Skeletal muscle cell (primary cell): ENCODE data around the gene ERGIC3.
"Not testable (repeated sequence)": the region's sequence is repeated elsewhere in the genome, so short reads cannot be mapped to it uniquely, and the experiment has no call there.

Source experiments
- DNase-seq: peaks from one replicate; pipeline ENCODE4 v3.0.0-alpha.2; 2010; ENCODE audit warnings: low read depth
- H3K4me3 ChIP-seq: 2 replicates; pipeline ENCODE4 v1.5.1; 2011; ENCODE audit warnings: low read depth, mild to moderate bottlenecking, control low read depth, low read length, moderate library complexity

Gene ERGIC3

DNA sequence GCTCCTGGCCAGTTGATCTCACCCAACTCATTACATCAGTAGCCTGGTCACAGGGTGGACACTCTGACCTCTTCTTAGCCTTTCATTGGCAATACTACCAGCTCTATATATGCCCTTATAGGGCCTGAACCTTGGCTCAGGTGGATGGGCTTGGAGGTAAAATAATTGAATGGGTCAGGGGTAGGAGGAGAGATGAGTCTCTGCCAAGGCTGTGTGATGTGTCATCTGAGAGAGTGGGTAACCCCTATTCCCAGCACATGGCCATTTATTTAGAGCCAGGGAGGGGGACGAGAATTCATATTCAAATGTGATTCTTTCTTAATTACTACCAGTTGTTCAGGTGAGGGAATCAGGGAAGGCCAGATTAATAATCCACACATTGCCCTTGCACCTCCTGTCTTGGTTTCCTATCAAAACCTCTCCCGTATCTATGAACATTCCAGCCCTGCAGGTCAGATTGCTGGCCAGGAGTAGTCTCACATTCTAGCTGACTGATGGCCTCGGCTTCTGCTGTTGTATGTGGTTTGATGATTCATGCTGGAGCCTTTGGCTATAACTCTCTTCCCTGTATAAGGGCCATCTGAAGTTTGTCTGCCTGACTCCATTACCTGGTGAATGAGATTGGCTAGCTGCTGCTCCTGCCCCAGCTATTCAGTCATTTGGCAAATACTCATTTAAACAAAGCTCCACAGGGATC, 25.8 kb upstream of the ERGIC3 start:
- no peak overlapping the region for H3K4me3 ChIP-seq
- peak; percentile 53 for DNase-seq

DNA sequence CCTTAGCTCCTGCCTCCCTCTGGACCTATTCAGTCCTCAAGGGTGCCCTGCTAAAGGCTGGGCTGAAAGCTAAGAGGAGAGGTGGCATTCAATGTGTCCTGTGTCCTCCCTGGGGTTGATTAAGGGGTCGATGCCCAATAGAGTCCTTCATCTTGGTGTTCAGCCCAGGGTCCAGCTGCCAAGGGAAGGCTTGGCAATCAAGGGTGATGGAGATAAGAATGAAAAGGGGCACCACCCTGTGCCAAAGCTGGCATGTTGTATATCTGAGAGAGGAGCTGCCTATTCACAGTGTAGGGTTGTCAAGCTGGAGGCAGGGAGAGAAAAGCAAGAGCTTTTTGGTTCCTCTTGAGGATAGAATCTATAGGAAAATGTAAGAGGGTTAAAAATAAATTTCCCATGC, 24.8 kb upstream of the ERGIC3 start:
- no peak overlapping the region for H3K4me3 ChIP-seq
- no peak for DNase-seq

DNA sequence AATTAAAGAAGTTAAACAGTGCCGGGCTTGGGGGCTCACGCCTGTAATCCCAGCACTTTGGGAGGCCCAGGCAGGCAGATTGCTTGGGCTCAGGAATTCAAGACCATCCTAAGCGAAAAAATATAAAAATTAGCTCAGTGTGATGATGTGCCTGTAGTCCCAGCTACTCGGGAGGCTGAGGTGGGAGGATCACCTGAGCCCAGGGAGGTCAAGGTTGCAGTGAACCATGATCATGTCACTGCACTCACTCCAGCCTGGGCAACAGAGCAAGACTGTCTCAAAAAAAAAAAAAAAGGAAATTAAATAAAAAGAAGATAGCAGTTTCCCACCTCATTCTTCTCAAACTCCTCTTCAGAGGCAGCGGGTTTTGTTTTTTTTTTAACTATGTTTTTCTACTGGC, 24.1 kb upstream of the ERGIC3 start:
- DNase-seq, H3K4me3 ChIP-seq: not testable (repeated sequence)

DNA sequence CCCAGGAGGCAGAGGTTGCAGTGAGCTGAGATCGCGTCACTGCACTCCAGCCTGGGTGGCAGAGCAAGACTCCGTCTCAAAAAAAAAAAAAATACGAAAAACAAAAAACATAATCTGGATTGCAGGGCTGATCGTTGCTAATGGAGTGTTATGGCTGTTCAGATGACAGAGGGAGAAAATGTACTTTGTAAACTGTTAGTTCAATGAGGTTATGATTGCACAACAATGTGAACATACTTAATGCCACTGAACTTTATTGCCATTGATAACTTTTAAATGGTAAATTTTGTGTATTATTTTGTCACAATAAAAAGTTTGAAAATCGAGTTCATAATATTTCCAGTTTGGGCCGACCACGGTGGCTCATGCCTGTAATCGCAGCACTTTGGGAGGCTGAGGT, 22.9 kb upstream of the ERGIC3 start:
- no peak overlapping the region for H3K4me3 ChIP-seq
- no peak for DNase-seq

DNA sequence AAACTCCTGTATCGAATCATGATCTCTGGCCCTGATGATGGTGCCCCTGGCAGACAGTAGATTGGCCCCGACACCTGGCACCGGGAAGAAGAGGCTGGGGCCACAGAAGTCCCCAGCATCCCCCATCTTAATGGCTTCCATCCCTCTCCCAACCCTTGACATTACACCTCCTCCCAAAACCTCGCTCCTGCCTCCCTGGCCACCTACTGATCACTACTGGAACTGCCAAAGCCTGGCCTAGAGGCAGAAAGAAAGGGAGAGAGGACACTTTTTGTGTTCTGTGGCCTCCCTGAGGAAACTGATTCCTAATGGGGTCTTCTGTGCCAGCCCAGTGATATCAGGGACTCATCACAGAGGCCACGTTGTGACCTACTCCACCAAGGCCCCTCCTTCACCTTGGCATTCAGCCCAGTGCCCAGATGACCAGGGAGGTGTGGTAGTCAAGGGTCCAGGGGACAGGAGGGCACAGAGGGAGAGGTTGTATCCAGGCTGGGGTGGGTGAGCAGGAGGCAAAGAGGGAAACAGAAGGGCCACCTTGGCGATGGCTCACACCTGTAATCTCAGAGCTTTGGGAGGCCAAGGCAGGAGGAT, 18.5 kb upstream of the ERGIC3 start:
- H3K4me3 ChIP-seq = no peak overlapping the region
- DNase-seq = no peak

DNA sequence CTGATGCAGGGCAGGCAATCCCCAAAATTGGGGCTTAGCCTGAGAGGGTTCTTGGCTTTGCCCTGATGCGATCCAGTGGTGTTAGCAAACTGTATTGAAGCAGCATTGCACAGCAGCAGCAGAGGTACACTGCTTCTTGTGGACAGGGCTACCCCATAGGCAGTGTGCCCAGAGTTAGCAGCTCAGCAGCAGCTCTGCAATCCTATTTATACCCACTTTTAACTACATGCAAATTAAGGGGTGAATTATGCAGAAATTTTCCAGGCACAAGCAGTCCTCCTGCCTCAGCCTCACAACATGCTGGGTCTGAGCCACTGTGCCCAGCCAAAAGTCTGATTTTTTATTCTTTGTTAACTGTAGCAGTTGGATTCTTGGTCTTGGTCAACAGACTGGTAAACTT, 16.2 kb upstream of the ERGIC3 start:
- no peak for DNase-seq
- no peak overlapping the region for H3K4me3 ChIP-seq

DNA sequence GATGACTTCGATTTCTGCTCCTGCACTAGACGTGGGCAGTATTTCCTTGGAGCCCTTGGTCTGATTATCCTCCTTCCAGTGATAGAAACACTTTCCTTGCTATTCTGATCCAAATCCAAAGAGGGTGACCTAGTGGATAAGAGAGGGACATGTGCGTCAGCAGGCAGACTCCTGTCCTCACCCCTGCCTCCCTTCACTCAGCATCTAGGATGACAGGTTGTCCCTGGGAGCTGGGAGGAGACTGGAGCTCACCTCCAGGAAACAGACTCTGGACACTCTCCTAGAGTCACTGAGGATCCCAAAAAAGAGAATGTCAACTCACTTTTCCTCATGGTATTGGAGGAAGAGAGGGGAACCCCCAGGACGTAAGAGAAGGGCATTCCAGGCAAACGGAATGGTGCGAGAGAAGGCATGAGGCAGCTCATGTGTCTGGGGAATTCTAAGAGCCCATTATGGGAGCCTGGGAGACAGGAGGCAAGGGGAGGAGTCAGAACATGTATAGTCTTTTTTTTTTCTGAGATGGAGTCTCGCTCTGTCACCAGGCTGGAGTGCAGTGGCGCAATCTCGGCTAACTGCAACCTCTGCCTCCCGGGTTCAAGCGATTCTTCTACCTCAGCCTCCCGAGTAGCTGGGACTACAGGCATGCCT, 14.6 kb upstream of the ERGIC3 start:
- DNase-seq = no peak
- H3K4me3 ChIP-seq = no peak overlapping the region

DNA sequence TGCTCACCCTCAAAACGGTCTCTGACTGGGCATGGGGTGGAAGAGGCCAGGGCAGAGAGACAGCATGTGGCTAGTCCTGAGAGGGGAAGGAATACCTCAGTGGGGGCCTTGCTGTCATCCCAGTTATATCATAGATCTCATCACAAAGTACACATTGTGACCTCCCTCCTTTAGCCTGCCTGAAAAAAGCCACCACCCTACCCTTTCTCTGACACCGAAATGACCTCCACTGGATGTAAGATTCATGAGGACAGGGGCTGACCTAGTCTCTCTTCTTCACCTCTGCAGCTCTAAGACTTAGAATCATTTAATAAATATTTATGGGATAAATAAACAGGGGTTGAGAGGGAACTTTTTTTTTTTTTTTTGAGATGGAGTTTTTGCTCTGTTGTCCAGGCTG, 12.3 kb upstream of the ERGIC3 start, which contains the start of gene C20orf173:
C20orf173 (minus strand) TSS at position 101 of the 400 bp plus-strand sequence. CDS start 279 bp downstream, outside the sequence.
- no peak within 1 kb of the TSS for H3K4me3 ChIP-seq
- no peak for DNase-seq

DNA sequence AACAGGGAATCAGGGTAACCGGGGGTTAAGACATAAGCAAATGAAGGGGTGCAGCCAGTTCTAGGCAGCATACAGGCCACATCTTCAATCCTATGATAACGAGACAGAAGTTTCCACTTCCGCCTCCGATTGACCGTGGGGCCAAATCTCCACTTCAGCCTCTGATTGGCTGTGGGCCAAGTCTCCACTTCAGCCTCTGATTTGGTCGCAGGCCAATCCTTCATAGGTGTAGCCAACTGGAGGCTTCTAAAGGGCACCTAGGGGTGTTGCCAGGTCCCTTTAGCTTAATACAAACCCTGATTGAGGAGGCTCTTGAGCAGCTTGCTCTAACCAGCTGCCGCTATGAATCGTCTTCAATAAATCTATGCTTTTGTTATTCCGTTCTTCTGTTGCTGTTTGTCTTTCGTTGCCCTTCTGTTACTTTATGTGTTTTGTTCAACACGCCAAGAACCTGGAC, 2.1 kb upstream of the ERGIC3 start:
- no peak for DNase-seq
- no peak overlapping the region for H3K4me3 ChIP-seq

DNA sequence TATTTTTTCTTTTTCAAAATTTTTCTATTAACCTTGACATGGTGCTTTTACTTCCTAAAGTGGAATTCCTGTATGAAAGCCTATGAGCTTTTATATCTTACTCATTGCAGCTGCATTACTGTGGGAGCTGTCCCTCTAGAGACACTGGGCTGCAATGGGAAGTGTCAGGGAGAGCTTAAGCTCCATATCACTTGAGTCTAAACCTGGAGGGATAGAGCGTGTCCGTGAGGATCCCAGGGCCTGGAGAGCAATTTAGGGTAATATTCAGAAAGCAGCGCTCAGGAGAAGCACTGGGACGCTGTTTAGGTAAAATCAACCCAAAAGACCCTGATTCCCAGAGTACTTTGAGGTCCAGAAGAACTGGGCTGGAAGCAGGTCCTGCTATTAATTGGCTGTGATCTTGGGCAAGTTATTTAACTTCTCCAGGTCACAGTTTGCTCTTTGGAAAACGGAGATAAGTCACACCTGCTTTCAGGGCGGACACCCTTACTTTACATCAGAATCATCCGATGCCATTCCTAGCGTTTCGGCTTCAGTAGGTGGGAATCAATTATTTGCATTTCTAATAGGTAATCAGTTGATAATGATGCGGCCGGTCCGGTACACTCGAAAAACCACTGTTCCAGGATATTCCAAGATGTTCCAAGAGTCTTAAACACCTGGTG, 628 bp upstream of the ERGIC3 start:
- no peak for DNase-seq
- H3K4me3 ChIP-seq = peak overlapping the region; percentile 96

DNA sequence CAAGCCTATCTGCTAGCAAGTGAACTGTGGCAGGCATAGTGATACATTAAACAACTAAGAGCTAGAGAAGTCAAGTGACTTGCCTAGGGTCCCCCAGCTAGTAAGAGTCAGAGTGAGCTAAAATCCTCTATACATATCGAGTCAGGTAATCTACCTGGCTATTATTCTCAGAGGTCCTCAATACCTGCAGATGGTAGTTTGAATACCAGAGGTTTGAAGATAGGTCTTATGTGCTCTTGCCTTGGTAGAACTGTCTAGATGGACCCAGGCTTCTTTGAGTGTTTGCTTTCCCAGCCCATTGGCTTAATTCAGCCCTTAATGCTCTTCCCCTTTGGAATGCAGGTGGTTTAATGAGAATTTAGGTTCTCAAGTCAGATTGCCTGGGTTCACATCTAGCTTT, 1.1 kb downstream of the ERGIC3 start:
- H3K4me3 ChIP-seq = no peak overlapping the region
- no peak for DNase-seq

DNA sequence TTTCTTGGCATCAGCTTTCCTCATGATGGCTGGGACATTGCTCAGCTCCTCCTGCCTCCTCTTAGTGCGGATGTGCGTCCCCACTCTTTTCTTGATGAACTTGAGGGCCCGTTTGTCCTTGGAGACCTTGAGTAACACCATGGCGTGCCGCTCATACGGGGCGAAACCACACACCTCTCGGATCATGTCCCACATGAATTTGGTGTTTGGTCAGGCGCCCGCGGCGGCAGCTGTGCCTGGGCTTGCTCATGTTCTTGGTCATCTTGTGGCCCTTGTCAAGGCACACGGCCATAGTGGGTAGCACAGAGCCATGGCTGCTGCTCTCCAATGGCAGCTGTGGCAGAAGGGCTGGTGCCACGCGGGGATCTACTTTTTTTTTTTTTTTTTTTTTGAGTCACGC, 2.6 kb downstream of the ERGIC3 start:
- no peak for DNase-seq
- no peak overlapping the region for H3K4me3 ChIP-seq

DNA sequence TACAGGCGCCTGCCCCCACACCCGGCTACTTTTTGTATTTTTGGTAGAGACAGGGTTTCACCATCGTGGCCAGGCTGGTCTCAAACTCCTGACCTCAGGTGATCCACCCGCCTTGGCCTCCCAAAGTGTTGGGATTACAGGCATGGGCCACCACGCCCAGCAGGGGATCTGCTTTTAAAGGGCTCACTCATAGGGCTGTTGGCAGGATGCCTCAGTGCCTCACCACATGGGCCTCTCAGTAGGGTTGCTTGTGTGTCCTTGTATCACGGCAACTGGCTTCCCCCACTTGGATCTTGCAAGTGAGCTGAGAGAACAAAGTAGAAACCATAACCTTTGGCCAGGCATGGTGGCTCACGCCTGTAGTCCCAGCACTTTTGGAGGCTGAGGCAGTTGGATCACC, 3.1 kb downstream of the ERGIC3 start:
- H3K4me3 ChIP-seq, DNase-seq: not testable (repeated sequence)

DNA sequence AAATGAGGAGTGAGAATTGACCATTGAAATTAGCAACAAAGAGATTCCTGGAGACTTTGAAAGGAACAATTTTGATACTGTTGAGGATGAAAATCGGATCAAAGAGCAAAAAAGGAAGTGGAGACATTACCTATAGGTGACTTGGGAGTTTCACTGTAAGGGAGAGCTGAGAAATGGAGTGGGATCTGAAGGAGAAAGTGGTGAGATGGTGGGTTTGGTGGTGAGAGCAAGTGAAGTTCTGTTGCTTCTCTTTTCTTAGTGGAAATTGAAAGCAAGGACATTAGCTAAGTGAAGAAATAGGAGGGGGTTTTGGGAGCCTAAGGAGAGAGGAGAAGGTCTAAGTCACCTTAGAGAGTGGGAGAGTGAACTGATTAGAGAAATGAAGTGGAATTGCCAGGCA, 4.2 kb downstream of the ERGIC3 start:
- H3K4me3 ChIP-seq = no peak overlapping the region
- no peak for DNase-seq

DNA sequence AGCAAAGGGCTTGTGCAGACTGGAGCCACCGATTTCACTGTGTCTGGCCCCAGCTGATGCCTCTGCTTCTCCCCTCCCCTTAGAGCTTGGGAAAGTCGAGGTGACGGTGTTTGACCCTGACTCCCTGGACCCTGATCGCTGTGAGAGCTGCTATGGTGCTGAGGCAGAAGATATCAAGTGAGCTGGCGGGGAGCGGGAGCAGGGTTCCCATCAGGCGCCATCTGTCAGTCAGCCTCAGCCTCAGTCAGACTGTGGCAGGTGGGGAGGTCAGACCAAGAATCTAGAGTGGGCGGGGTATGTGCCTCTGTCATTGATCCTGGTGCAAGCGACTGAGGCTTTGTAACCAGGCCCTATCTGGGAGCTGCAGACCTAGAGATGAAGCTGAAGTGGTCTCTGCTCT, 5.5 kb downstream of the ERGIC3 start:
- H3K4me3 ChIP-seq = no peak overlapping the region
- DNase-seq = no peak

DNA sequence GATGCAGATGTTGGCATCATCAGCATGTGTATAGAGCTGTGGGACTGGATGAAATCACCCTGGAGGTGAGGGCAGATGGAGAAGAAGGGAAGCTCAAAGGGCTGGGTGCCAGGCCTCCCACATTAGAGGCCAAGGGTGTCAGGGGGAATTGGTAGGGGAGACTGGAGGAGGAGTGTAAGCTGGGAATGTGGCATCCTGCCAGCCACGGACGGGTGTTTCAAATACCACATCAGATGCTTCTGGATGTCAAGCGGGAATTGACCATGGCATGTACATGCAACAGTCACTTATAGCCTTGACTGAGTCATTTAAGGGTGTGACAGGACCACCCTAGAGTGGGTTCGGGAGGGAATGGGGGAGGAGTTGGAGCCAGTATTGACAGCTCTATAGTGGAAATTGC, 9.6 kb downstream of the ERGIC3 start:
- no peak for DNase-seq
- no peak overlapping the region for H3K4me3 ChIP-seq

DNA sequence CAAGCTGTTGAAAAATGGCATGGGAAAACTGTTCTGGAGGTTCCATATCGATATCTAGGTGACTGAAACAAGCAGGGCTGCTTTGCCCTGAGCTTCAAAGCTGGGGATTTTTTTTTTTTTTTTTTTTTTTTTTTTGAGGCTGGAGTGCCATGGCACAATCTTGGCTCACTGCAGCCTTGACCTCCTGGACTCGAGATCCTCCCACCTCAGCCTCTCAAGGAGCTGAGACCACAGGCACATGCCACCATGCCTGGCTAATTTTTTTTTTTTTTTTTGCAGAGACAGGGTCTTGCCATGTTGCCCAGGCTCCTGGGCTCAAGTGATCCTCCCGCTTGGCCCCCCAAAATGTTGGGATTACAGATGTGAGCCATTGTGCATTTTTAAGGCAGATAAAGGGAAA, 11.0 kb downstream of the ERGIC3 start:
- H3K4me3 ChIP-seq = no peak overlapping the region
- DNase-seq = no peak

DNA sequence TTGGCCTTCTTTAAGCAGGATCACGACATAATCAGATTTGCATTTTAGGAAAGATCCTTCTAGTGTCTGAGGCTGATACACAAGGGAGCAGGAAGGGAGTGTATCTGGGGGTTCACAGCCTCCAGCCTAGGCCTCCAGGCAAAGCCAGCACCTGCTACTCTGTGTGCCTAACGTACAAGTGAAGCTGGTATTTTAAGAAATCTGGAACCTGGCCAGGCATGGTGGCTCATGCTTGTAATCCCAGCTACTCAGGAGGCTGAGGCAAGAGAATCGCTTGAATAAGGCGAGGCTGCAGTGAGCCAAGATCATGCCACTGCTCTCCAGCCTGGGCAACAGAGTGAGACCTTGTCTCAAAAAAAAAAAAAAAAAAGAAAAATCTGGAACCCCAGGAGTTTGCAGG, 13.6 kb downstream of the ERGIC3 start:
- not testable (repeated sequence) for H3K4me3 ChIP-seq, DNase-seq

DNA sequence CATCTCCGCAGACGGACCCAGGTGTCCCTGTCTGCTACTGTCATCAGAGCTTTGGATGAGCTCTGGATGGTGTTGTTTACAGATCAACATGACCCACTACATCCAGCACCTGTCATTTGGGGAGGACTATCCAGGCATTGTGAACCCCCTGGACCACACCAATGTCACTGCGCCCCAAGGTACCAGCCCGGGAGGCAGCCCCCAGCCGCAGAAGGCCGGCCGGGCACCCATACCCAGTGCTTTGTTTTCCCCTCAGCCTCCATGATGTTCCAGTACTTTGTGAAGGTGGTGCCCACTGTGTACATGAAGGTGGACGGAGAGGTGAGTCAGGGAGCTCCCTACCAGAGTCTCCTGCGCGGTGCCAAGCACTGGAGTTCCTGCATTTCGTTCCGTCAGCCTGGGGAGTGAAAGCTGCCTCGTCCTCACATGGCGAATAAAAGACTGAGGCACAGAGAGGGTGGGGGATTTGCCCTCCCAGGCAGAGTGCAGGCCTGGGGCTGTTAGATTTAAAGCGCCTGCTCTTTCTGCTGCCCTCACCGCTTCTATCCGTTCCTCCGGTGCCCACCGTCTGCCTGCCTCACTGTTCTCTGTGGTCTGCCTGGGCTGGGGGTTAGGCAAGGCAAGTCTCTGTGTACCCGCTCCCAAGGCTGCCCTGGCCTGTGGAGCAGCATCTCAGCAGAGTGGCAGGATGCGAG, 14.2 kb downstream of the ERGIC3 start:
- DNase-seq = no peak
- H3K4me3 ChIP-seq = no peak overlapping the region

DNA sequence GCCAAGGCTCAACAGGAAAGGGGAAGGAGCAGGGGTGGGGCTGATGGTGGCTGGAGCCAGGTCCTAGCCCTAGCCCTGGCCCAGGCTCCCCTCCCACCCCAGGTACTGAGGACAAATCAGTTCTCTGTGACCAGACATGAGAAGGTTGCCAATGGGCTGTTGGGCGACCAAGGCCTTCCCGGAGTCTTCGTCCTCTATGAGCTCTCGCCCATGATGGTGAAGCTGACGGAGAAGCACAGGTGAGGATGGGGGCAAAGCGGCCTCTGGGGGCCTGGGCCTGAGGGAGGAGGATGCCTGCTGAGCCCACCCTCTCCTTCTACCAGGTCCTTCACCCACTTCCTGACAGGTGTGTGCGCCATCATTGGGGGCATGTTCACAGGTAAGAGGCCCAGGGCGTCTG, 15.0 kb downstream of the ERGIC3 start:
- DNase-seq = no peak
- H3K4me3 ChIP-seq = no peak overlapping the region
